Dendritic cell treated with granulocyte-macrophage colony-stimulating factor and Interleukin-4, amounts not matched to agents 40 ng/mL and 50 ng/mL, for 4 days (primary cell): ENCODE results near the gene ZNF638.

Experiments
- H3K27ac Mint-ChIP-seq: one replicate; pipeline ENCODE4 v1.8.0; 2022; ENCODE audit warnings: mild to moderate bottlenecking, mixed read lengths
- H3K27me3 Mint-ChIP-seq: one replicate; pipeline ENCODE4 v1.8.0; 2022; ENCODE audit warnings: mild to moderate bottlenecking, mixed read lengths
- H3K36me3 Mint-ChIP-seq: one replicate; pipeline ENCODE4 v1.8.0; 2022; ENCODE audit warnings: low read depth, mixed read lengths
- H3K4me1 Mint-ChIP-seq: one replicate; pipeline ENCODE4 v1.8.0; 2022; ENCODE audit warnings: low read depth, mixed read lengths
- H3K4me3 Mint-ChIP-seq: one replicate; pipeline ENCODE4 v1.8.0; 2022; ENCODE audit warnings: mild to moderate bottlenecking, moderate library complexity, mixed read lengths
- H3K9me3 Mint-ChIP-seq: one replicate; pipeline ENCODE4 v1.8.0; 2022; ENCODE audit warnings: mixed read lengths
- intact Hi-C: fragments of 100-400 bp; cut with micrococcal nuclease; formaldehyde crosslinking; loops from one replicate; pipeline ENCODE4 v1.15.0; 2022

Gene ZNF638

DNA sequence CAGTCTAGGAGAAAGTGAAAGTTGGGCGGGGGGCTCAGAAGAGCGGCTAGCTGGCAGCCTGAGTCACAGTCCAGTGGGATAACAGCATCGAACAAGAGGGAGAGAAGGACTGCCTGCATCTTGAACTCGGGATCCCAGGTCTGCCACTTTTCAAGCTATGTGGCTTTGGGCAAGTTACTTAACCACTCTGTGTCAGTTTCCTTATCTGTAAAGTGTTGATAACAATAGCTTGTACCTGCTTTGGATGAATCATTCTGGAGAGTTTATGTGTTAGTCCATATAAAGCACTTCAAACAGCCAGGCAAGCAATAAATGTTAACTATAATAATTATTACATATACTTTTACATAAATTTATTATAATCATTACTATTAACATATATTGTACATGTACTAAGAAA is 126.3 kb downstream of the ZNF638 start:
- no peak overlapping the region for H3K4me3 Mint-ChIP-seq
- H3K4me1 Mint-ChIP-seq = peaks cover 71% of the 10 kb centered on the region
- peaks cover 12% of the 10 kb centered on the region for H3K27me3 Mint-ChIP-seq
- peak overlapping the region; percentile 4 for H3K27ac Mint-ChIP-seq
- intact Hi-C loops = no loop called here
- H3K9me3 Mint-ChIP-seq = no peaks in the 10 kb centered on the region
- H3K36me3 Mint-ChIP-seq = peaks cover 66% of the 10 kb centered on the region

DNA sequence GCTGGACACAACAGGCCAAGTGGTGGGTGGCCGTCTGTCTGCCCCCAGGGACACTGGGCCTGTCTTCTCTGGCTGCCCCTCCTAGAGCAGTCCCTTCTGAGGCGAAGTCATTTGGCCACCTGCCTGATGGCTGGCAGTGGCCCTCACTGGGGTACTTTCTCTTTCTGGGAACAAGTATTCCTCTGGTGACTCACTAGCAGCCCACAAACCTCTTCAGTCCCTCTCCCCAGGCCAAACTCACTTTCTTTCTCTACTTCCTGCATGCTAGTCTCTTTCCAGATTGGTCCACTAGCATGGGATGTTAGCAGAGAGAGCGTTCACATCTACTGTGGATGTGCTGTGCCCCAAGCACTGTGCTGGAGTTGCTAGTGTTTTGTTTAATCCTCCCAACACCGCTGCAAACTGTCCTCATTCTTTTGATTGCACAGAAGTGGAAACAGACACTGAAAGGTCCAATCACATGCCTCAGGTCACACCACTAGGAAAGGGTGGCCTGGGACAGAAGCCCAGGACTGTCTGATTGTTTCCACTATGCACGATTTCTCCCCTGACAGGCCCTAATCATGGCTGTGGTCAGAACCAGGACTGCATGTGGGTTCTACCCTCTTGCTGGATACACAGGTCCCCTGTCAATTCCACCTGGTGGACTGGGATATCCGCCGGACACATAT is 127.0 kb downstream of the ZNF638 start:
- intact Hi-C loops = no loop called here
- Mint-ChIP-seq H3K9me3 (no peaks in the 10 kb centered on the region), H3K27me3 (peaks cover 15% of the 10 kb centered on the region), H3K4me1 (peaks cover 71% of the 10 kb centered on the region), H3K36me3 (peaks cover 63% of the 10 kb centered on the region), H3K4me3 (no peak overlapping the region), H3K27ac (peak overlapping the region; percentile 13)

DNA sequence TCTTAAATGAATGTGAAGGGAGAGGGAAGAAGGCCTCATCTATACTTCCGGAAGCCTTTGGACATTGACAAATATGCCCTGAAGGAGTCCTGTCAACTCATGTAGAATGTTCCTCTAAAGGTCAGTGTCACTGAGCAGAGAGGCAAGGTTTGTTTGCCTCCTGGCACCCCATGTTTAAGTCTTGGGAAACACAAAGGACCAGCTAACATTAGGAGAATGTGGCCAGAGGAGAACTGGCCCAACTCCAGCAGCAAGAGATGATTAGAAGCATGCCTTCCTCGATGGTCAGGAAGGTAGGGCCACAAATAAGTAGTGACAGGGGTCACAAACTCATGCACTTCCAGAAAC is 127.5 kb downstream of the ZNF638 start:
- Mint-ChIP-seq H3K27me3 (peaks cover 15% of the 10 kb centered on the region), H3K4me1 (peaks cover 71% of the 10 kb centered on the region), H3K36me3 (peaks cover 60% of the 10 kb centered on the region), H3K4me3 (no peak overlapping the region), H3K9me3 (no peaks in the 10 kb centered on the region), H3K27ac (peak overlapping the region; percentile 13)
- intact Hi-C loops = no loop called here

DNA sequence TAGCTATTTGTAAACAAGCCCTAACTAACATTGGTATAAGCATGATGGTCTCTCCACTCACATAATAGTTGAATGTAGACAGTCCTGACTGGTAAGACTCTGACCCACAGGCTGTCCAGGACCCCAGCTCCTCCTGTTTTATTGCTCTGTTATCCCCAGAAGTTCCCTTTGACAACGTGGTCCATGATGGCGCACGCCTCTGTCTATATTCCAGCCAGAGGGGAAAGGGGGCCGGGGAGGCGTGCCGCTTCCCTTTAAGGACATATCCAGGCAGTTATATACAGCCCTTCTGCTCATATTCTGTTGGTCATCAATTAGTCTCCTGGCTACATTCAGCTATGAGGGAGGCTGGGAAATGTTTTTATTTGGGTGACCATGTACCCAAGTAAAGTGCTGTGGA is 128.5 kb downstream of the ZNF638 start:
- intact Hi-C loops = no loop called here
- Mint-ChIP-seq H3K36me3 (peaks cover 50% of the 10 kb centered on the region), H3K27ac (no peak overlapping the region), H3K27me3 (peaks cover 11% of the 10 kb centered on the region), H3K4me1 (peaks cover 61% of the 10 kb centered on the region), H3K9me3 (no peaks in the 10 kb centered on the region), H3K4me3 (no peak overlapping the region)

DNA sequence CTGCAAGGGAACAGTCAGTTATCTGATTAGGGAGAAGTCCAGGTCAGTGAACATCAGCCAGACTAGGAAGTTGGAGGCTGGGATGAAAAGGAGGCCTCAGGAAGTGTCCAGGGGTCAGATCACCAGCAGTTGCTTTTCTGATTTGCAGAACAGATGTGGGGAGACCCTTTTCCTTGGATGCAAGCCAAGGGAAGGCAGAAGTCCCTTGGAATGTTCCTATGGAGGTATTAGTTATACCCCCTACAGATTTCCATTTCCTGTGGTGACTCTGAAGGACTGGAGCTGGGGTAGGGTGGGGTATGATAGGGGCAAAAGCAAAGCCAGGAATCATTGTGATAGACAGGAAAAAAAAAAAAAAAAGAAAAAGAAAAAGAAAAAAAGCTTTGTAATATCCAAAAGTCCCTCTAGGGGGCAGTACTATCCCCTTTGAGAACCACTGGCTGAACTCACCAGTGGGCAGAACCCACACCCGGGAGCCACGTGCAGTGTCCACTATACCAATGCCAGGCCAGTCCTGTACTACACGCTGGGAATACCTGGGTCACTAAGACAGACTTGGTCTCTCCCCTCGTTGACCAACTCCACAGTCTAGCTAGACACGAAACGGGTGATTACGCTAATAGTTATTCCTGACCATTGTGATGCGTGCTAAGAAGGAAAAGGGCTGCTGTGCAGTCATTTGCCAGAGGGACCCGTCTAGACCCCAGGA is 129.2 kb downstream of the ZNF638 start:
- H3K36me3 Mint-ChIP-seq = peaks cover 43% of the 10 kb centered on the region
- intact Hi-C loops = loop anchor here (1.0 kb wide), 1 partner anchor 50 kb away; no protein-coding TSS in a partner anchor

DNA sequence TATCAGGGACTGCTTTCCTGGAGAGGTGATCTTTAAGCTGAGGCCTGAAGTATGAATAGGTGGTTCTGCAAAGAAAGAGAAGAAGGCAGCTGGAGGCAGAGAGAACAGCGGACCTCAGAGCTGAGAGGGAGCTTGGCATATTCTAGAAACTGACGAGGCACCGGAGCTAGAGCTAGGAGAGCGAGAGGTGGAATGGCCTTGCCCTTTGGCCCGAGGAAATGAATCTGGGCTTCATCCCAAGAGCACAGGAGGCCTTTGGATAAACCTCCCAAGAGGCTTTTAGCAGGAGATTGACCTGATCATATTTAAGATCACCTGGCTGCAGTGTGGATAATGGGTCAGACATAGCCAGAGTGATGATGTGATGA is 129.7 kb downstream of the ZNF638 start:
- no peaks in the 10 kb centered on the region for H3K9me3 Mint-ChIP-seq

More for the DNA sequence above, 129.2 kb downstream of the ZNF638 start:
- no peak overlapping the region for H3K27ac Mint-ChIP-seq
- no peaks in the 10 kb centered on the region for H3K9me3 Mint-ChIP-seq
- peaks cover 54% of the 10 kb centered on the region for H3K4me1 Mint-ChIP-seq
- H3K4me3 Mint-ChIP-seq = no peak overlapping the region
- peaks cover 11% of the 10 kb centered on the region for H3K27me3 Mint-ChIP-seq

DNA sequence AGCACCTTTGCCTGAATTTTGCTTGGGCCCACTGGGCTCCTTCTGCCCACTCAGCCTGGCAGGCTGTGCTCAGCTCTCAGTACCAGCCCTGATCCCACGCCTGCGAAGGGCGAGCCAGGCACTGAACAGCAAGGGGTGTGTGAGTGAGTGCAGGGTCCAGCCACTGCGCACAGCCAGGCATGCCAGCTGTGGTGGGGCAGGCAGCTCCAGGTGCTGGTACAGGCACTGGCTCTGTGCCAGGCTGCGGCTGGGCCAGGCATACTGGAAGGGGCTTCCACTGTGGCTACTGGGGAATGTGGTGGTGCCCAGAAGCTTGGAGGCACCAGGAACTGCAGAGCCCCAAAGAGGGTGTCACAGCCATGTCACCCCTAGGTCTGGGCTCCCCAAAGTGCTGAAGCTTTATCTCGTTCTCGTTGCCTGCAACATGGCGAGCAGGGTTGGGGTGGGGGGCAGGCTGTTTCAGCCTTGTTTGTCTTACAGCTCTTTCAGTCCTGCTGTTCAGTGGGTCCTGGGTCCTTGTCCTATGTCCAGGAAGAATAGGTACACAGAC is 130.5 kb downstream of the ZNF638 start:
- Mint-ChIP-seq H3K9me3 (no peaks in the 10 kb centered on the region), H3K36me3 (peaks cover 36% of the 10 kb centered on the region), H3K4me1 (peaks cover 44% of the 10 kb centered on the region), H3K27ac (no peak overlapping the region), H3K27me3 (peaks cover 14% of the 10 kb centered on the region), H3K4me3 (no peak overlapping the region)
- intact Hi-C loops = no loop called here

More for the DNA sequence above, 129.7 kb downstream of the ZNF638 start:
- no peak overlapping the region for H3K4me3 Mint-ChIP-seq
- peaks cover 11% of the 10 kb centered on the region for H3K27me3 Mint-ChIP-seq
- intact Hi-C loops = loop anchor here (1.0 kb wide), 1 partner anchor 49 kb away; no protein-coding TSS in a partner anchor
- H3K36me3 Mint-ChIP-seq = peaks cover 38% of the 10 kb centered on the region
- H3K4me1 Mint-ChIP-seq = peaks cover 48% of the 10 kb centered on the region
- H3K27ac Mint-ChIP-seq = no peak overlapping the region

DNA sequence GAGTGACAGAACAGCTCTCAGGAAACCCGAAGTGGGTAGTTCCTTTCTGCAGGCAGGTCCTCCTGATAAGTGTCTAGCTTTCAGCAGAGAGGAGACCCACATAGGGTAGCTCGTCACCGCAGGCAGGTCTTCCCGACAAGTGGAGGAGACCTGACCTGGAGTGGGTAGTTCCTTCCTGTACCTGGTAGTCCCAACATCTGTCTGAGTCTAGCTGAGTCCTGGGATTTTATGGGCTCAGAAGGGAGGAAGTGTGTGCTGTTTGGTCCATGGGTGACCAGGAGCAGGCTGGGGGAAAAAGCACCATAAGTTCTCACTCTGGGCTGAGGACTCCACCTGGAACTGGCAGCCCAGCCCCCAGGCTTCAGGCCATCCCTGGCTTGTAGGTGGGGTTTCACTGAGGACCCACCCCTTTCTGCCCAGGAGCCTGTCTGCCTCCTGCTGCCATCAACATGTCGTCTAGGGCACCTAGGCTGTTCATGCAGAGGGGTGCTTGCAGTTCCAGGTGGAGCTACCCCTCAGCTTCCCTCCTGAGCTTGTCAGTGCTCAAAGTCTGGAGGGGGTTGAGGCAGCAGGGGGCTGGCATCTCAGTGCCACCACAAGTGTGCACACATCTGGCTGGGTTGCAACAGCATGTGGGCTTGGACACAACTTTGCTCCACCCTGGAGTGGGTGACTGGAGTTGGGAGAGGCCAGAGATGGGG is 131.2 kb downstream of the ZNF638 start:
- Mint-ChIP-seq H3K27ac (no peak overlapping the region), H3K4me3 (no peak overlapping the region), H3K27me3 (peaks cover 18% of the 10 kb centered on the region), H3K9me3 (no peaks in the 10 kb centered on the region), H3K36me3 (peaks cover 31% of the 10 kb centered on the region), H3K4me1 (peaks cover 44% of the 10 kb centered on the region)
- intact Hi-C loops = no loop called here

DNA sequence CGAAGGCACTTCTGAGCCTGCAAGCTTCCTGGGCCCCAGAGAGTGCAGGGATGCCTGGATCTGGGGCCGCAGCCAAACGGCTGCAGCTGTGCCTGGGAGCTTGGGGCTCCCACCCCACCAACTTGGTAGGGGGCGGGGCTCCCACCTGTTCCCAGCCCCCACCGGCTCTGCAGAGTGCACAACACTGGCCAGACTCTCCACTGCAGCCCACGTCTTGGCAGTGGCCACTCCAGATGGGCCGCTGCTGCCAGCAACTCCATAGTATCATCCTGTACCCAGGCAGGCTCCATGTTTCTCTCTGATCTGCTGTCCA is 131.7 kb downstream of the ZNF638 start:
- Mint-ChIP-seq H3K36me3 (peaks cover 27% of the 10 kb centered on the region), H3K4me1 (peaks cover 43% of the 10 kb centered on the region), H3K27me3 (peaks cover 20% of the 10 kb centered on the region), H3K9me3 (no peaks in the 10 kb centered on the region), H3K27ac (no peak overlapping the region), H3K4me3 (no peak overlapping the region)
- intact Hi-C loops = no loop called here

DNA sequence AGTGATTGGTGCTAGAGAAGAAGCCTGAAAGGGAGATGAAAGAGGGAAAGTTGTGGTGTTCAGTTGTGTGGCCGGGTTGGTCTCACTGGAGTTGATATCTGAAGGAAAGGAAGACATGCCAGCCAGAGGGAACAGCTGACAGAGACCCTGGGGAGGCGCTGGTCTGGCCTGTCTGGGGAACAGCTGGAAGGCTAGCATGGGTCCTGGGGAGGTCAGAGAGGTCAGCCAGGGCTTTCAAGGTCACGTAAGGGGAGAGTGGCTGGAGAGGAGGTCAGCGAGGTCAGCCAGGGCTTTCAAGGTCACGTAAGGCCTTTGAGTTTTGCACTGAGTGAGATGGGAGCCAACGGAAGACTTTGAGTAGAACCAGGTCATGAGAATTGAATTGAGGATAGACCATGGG is 132.8 kb downstream of the ZNF638 start:
- Mint-ChIP-seq H3K27me3 (peaks cover 21% of the 10 kb centered on the region), H3K4me3 (no peak overlapping the region), H3K36me3 (peaks cover 25% of the 10 kb centered on the region), H3K4me1 (peaks cover 37% of the 10 kb centered on the region), H3K27ac (no peak overlapping the region), H3K9me3 (no peaks in the 10 kb centered on the region)
- intact Hi-C loops = no loop called here

DNA sequence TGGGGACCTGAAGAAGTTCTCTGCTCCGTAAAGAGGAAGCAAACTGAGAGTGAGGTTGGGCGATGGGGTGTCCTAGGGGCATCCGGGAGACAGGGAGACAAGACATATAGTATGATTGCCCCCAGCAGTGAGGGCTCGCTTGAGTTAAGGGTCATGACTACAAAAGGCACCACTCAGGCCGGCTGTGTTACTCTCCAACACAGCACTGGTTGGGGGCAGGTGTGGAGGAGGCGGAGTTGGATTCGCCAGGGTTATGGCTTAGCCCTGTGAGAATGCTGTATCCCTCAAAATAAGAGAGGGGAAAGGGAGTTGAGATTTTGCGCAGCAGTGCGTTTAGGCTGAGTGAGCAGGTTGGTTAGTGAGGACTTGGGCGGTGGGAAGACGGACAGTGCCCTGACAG is 133.8 kb downstream of the ZNF638 start:
- intact Hi-C loops = no loop called here
- H3K4me3 Mint-ChIP-seq = no peak overlapping the region
- H3K27me3 Mint-ChIP-seq = peaks cover 21% of the 10 kb centered on the region
- peaks cover 41% of the 10 kb centered on the region for H3K4me1 Mint-ChIP-seq
- H3K36me3 Mint-ChIP-seq = peaks cover 23% of the 10 kb centered on the region
- H3K9me3 Mint-ChIP-seq = no peaks in the 10 kb centered on the region
- no peak overlapping the region for H3K27ac Mint-ChIP-seq

DNA sequence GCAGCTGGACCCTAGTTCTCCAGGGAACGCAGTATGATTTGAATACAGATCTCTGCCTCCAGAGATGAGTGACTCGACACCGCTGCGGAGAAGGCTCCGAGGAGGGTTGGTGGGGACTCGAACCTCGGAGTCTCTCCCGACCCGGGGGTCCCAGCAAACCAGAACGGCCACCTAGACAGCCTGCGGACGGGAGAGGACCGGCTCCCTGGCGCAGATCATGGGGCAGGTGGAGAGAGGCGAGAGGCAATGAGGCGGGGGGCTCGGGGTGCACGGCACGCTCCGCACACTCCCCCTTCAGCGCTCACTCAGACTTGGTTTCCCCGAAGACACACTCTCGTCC is 134.3 kb downstream of the ZNF638 start:
- peaks cover 29% of the 10 kb centered on the region for H3K36me3 Mint-ChIP-seq
- H3K4me3 Mint-ChIP-seq = no peak overlapping the region
- peaks cover 21% of the 10 kb centered on the region for H3K27me3 Mint-ChIP-seq
- intact Hi-C loops = no loop called here
- H3K4me1 Mint-ChIP-seq = peaks cover 40% of the 10 kb centered on the region
- no peaks in the 10 kb centered on the region for H3K9me3 Mint-ChIP-seq
- H3K27ac Mint-ChIP-seq = no peak overlapping the region

DNA sequence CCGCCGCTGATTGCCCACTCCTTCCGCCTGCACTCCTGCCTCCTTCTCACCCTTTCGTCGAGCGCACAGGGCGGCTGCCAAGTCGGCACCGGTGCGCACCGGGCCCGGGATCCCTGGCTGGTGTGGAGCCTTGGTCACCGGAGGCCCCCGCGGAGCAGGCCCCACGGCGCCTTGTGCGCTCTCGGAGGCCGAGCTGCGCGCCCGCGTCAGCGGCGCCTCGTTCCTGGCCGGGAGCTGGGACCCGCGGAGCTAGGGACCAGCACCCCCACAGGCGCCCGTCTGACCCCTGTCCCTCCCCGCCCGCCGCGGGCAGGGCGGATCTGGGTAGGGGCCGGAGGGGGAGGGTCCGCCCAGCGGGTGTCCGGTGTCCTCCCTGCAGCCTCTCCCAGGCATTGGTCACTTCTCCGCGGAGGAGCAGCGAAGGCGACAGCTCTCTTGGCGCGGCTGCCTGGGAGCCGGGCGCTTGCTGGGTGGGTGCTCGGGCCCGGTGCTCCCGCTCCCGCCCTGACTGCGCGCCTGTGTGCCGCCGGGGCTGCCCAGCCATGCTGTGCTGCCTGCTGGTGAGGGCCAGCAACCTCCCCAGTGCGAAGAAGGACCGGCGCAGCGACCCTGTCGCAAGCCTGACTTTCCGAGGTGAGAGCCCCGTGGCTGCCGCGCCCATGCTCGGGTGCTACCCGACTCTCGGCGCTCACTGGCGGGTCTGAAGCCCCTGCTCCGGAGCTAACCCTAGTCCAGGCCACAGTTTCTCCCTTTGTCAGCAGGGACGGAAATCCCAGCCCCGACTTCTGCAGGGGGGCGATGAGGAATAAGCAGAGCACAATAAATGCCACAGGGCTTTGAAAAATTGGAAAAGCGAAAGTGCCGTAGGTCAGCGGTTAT is 135.0 kb downstream of the ZNF638 start:
- no peak overlapping the region for H3K4me3 Mint-ChIP-seq
- peaks cover 39% of the 10 kb centered on the region for H3K4me1 Mint-ChIP-seq
- intact Hi-C loops = no loop called here
- H3K9me3 Mint-ChIP-seq = no peaks in the 10 kb centered on the region
- no peak overlapping the region for H3K27ac Mint-ChIP-seq
- H3K27me3 Mint-ChIP-seq = peaks cover 20% of the 10 kb centered on the region
- peaks cover 29% of the 10 kb centered on the region for H3K36me3 Mint-ChIP-seq
